ACHN (cell line): ENCODE measurements around the gene AP1G1.

Experiments
- DNase-seq: peaks from one replicate; pipeline ENCODE4 v3.0.0-alpha.2; 2015
- in situ Hi-C: cut with HindIII; loops from 2 replicates; pipeline ENCODE4 v1.10.0; 2017; ENCODE audit warnings: low sequenced_read_pairs, low pct_ligation_motif_present, low pct_unique_long_range_greater_than_20kb

The AP1G1 gene

DNA sequence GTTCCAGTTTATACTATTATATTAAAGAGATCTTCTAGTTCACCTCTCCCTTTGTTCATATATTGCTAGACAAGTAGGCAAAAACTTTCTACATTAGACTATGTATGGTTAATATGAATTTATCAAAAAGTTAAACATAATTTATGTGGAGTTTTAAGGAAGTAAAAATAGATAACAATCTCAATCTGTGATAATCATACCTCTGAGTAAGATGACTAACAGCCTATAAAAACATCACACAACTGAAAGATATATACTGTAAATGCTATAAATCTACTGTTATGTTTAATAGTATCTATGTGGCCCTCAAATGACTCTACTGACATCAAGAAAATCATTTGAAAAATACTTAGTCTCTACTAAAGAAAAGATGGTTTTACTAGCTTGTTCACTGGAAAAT is 37.1 kb downstream of the AP1G1 start:
- no peak for DNase-seq
- in situ Hi-C loops: no loop called here

DNA sequence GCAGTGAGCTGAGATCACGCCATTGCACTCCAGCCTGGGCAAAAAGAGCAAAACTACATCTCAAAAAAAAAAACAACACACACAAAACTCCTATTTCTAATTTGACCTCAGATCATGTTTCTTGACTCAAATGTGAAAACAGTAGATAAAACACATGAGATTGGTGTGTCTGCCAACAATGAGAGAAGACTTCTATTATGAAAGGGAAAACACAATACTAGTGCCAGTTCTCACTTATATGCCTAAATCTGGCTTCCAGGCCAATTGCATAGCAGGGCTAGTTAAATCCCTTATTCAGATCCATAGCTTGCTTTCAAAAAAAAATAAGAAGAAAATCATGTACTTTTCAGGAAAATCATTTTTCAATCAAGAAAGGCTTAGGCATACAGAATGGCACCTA is 39.4 kb downstream of the AP1G1 start:
- no peak for DNase-seq
- in situ Hi-C loops: no loop called here

DNA sequence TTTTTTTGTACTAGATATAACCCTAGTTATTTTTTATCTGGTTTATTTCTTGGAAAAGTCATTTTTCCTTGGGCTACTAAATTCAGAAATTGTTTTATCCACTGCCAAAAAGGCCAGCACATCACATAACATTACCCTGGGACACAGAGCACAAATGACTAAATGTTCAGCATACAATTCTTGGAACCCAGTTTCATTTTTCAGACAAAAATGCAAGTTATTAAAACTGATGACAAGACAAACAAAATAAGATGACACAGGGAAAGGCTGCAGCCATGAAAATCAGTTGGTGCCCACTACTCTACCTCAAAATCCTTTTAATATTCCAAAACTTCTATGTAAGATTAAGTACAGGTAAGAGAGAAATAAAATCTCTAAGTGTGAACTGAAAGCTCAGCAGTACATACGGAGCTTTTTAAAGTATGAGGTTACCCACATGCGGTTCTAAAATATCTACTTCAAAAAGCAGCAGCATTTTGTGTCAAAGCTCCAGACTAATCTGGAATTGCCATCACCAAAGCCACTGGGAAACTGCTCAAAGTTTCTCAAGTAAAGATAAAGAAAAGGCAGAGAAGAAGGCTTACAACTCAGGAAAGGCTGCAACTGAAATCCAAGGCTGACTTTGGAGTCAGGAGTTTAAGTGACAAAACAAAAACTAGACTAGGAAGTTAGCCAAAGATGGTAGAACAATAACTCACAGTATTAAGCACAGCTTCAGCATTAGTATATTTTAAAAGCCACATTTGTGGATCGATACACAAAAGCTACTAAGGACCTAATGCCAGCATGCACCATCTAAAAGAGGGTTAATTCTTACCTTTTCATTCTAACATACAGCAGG is 41.4 kb downstream of the AP1G1 start:
- no peak for DNase-seq
- in situ Hi-C loops: no loop called here

DNA sequence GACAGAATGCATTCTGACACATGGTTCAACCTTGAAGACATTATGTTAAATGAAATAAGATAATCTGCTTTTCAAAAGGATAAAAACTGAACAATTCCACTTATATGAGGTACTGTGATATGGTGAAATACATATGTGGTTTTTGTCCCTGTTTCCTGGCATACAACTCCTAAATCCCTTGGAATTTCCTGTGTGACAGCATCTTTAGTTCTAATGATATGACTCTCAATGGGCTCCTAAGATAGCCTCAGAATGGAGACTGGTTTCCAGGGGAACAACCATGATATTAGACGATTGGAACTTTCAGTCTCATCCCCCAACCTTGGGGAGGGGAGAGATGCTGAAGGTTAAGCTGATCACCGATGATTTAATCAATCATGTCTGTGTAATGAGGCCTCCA is 46.4 kb downstream of the AP1G1 start:
- no peak for DNase-seq
- in situ Hi-C loops: no loop called here

DNA sequence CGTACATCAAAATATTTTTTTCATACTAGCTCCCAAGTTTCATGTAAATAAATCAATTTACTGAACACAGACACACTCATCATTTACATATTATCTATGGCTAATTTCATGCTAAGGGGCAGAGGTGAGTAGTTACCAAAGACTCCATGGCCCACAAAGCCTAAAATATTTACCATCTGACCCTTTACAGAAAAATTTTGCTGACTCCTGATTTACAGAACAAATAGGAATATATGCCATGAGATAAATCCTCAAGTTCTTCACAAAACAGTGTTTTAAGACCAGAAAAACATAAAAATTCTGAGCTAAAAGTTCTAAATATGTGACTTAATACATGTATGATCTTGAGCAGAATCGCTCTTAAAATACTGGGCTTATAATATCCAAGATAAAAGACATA is 47.5 kb downstream of the AP1G1 start:
- DNase-seq: no peak
- in situ Hi-C loops: no loop called here

DNA sequence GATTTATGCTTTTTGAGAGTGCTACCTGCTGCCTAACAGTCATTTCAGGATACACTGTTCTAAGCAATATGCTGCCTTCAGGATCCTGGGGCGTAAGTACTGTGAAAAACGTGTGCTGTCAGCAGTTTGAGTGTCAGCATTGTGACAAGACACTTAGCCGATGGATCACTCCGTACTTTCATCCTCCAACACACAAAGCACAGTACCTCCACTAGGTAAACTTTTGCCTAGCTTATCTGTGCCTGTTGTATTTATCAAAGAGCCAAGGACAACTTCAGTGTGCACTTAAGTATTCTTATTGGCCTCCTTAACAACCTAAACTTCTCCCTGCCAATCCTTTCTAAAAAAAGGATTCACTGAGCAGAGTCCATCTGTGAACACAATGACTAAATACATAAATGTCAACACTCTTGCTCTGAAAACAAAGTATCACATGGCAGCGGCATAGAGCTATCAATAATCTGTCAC is 50.3 kb downstream of the AP1G1 start:
- no peak for DNase-seq

DNA sequence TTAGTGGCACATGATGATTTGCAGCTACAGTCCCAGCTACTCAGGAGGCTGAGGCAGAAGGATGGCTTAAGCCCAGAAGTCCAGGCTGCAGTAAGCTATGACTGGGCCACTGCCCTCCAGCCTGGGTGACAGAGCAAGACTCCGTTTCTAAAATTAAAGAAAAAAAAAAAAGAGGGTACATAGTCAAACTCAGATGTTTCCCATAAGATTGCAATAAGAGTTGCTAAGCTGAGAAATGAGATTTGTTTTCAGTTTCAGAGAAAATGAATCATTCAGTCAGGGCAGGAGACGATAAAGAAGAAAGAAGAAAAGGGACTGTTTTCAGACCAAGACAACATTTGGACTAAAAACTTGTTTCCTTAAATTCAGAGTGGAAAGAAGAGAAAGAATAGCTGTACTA is 54.0 kb downstream of the AP1G1 start:
- no peak for DNase-seq
- in situ Hi-C loops: no loop called here

More for the DNA sequence above, 50.3 kb downstream of the AP1G1 start:
- in situ Hi-C loops: no loop called here

DNA sequence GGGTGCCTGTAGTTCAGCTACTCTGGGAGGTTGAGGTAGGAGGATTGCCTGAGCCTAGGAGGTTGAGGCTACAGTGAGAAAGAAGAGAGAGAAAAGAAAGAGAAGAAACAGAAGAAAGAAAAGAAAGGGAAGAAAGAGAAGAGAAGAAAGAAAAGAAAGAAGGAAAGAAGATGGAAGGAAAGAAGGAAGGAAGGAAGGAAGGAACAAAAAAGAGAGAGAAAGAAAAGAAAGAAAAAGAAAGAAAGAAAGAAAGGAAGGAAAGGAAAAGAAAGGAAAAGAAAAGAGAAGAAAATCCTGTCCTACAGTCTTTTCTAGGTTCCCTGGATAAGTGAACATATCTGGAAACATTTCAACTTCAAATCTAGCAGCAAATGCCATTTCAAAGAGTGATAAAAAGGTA is 54.5 kb downstream of the AP1G1 start:
- in situ Hi-C loops: no loop called here
- DNase-seq: no peak

DNA sequence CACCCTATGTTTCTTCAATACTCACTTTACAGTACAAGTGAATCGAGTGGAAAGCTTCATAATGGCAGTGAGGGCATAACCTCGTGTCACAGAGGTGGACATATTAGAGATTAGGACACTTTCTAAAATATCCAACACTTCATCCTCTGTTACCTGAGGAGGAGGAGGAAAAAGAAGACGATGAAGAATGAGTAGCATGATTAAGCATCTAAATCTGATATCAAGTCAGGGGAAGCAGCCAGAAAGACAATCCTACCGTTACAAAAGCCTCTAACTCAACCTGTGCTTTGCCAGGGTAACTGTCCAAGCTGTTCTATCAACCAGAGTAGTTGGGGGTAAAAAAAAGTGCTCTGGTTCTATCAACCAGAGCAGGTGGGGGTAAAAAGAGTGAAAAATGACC is 60.4 kb downstream of the AP1G1 start:
- no peak for DNase-seq
- in situ Hi-C loops: no loop called here

DNA sequence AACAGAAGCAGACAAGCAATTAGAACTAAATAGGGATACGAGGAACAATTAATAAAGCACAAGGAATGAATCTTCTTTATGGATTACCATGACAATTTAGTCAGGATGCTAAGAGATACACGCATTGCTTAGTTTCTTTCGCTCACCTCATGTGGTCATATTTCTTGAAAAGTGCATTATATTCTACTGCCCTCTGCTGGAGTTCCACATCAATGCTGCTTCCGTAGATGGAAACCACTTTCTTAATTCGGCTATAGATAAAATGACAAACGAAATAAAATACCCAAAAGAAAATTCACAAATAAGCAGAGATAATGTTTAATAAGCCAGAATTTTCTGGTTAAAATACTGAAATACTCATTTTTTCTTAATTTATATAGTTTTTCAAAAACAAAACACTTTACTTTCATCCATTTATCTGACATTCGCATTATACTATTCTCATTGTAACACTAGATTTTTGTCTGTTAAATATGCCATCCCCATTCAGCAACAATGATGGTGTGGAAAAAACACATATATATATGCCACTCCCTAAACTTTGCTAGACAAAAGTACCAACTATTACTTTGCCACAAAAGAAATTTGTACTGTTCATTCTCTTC is 62.1 kb downstream of the AP1G1 start:
- peak; percentile 57 for DNase-seq

DNA sequence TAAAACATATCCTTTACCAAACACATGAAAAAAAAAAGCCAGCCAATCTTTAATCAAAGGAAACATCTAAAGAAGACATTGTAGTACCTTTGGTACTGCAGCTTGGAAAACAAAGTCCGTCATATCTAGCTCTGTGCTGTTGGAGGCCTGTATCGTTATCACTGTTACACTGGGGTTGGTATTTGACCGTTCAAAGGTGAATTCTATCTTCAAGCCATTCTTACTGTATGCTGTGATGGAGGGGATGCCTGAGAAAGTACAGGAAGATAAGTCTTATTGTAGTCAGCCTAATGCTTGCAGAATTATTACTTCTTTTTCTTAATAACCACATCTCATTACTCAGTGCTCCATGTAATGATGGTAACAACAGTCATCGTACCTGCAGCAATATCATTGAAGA is 69.8 kb downstream of the AP1G1 start:
- DNase-seq: no peak
- in situ Hi-C loops: no loop called here

More for the DNA sequence above, 62.1 kb downstream of the AP1G1 start:
- in situ Hi-C loops: no loop called here

DNA sequence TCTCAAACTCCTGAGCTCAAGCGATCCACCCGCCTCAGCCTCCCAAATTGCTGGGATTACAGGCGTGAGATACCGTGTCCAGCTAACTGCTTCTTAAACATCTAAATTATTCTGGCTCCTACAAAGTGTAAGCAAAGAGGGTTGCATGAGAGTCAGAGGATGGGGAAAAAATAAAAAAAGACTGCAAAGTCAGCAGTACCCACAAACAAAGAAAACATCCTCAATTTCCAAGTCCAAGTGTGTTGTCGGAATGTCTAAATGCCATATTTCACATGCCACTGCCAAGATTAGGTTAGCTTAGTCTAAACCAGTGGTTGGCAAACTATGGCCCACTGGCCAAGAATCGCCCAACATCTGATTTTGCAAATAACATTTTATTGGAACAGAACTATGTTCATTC is 71.1 kb downstream of the AP1G1 start:
- in situ Hi-C loops: no loop called here
- no peak for DNase-seq

DNA sequence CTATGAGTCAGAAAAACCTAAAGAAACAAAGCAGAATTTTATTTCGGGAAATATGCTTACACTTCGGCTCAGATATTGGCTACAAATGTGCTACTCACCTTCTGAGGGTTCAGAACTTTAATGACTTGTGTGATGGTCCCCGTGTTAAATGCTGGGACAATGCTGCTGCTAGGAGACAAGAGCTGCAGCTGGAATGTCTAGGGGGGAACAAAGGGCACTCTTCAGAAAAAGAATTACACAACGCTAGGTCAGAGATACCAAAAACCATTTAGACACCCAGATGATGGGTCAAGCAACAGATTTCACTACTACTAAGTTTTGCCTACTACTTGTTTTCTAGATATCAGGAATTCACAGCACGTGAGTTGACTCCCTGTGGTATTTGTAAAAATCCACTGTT is 74.1 kb downstream of the AP1G1 start:
- DNase-seq: no peak
- in situ Hi-C loops: no loop called here

DNA sequence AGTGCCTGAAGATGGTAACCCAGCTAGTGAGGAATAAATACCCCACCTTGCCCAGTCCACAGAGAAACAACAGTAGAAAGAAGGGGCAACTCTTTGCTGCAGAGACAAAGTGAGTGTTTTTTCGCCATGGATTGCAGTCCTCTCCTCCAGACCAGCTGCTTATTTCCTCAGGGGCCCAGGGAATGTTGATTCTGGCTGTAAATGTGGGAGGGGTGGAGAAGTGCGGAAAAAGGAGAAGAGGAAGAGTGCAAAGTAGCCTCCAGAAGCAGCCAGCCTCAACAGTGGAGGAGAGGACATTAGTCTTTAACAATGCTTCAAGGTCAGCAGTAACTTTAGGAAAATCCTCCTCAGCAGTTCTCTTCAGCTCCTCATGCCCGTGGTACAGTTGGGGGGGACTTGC is 76.0 kb downstream of the AP1G1 start:
- no peak for DNase-seq
- in situ Hi-C loops: no loop called here

DNA sequence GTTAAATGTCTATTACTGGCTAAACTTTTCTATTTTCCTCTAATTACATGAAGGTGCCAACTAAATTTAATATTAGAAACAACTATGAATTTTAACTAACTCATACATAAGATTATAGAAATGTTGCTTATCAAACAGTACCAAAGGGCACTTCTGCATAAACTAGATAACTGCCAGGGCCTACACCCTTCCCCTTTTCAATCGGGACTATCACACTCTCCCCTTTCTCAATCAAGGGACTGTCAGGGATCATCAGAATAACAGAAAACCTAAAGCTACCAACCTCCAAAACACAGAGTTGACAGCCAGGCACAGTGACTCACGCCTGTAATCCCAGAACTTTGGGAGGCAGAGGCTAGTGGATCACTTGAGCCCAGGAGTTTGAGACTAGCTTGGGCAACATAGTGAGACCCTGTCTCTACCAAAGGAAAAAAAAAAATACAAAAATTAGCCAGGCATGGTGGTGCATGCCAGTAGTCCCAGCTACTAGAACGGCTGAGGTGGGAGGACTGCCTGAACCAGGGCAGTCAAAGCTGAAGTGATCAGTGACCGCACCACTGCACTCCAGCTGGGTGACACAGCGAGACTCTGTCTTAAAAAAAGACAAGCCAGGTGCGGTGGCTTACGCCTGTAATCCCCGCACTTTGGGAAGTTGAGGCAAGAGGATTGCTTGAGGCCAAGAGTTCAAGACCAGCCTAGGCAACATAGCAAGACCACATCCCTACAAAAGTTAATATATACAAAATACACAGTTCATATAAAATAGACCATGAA is 80.9 kb downstream of the AP1G1 start:
- DNase-seq: no peak
- in situ Hi-C loops: no loop called here

DNA sequence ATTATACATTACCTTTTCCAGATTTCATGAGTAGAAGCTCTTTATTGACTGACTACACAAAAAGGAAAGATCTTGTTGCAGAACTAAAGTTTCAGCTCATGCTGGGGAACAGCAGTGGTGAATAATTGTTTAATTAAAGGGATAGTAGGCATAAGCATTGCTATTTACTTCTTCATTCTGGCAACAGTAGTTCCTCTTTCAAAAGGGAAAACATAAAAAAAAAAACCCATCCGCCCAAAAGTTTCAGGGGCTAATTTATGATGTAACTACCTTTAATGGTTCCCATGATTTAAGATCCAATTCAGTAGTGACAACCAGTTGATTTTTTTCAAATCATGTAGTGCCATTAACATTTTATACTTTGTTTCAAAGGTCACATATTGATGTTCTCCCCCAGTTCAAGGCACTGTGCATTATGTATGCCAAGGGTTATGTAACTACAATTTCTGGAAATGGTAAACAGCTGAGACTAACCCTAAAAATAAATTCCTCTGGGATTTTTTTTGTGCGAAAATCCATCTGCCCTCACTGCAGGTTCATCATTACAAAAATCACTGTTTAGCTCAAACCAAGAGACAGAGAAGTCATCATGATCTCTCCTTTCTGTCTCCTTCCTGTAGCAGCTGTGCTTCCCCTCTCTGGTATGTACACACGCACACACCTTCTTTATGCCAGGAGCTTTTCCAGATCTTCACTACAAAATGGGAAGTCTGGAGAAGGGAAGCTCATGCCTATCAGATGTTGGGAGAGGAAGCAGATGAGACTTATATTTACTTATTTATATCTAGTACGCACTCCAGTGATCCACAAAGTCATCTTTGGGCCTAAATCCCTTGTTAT is 81.9 kb downstream of the AP1G1 start:
- in situ Hi-C loops: no loop called here
- DNase-seq: no peak

DNA sequence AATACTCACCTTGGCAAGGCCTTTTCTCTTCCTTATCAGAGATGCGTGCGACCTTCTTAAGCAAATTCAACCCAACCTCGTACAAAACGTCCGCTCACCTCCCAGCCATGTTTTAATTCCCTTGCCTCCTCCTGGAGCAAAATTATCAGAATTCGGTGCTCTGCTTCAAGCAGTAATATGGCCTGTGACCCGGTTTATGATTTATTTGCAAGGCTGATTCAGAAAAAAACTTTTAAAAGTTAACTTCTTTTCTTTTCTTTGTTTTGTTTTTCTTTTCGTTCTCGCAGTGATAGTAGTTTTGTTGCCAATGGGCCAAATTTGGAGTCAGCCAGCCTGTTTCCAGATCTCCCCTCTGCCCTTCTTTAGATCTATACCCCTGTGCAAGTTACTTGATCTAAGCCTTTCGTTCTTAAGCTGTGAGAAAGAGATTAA is 84.3 kb downstream of the AP1G1 start, which contains the start of gene PHLPP2:
Gene PHLPP2, minus strand, starts transcription at position 382 of the 432 bp plus-strand sequence. CDS start 9,906 bp downstream, outside the sequence.
- in situ Hi-C loops: no loop called here
- peak; percentile 23 for DNase-seq

DNA sequence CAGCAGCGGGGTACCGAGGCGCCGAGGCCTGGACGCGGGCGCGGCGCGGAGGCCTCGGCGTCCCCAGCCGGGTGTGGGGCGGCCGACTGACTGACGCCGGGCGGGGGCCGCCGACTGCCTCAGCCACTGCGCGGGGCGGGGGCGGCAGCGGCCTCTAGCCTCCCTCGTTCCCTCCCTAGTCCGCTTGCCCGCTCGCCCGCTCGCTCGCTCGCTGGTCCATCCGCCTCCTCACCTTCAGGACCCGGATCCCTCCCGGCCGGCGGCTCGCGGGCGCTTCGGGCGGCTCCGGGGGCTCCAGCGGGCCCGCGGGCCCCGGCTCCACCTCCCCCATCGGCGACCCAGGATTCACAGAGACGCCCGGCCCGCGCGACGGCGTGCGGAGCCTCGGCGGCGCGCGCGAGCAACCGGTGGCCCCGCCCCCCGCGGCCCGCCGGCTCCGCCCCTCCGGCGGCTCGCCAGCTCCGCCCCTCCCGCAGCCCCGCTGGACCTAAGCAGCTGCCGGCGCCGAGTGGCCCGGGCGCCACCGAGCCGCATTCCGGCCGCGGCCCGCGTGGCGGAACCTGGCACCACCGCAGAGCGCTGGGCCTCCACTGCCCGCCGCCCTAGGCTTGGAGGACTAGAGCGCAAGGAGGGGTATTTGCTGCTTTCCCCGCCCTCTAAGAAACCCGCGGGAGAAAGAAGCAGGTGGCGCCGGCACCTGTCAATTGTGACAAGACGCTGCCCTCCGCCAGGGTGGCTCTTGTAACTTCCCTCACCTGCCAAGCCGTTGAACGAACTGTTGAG is 84.9 kb downstream of the AP1G1 start:
- peak; percentile 81 for DNase-seq

More for the DNA sequence above, 84.9 kb downstream of the AP1G1 start:
- in situ Hi-C loops: no loop called here
